ENCODE measurements around the gene PRG3.
"Not testable (repeated sequence)": the region's sequence is repeated elsewhere in the genome, so short reads cannot be mapped to it uniquely, and the experiment has no call there.

Gene PRG3

GRCh38 chr11:57358991-57359390 is 22.0 kb downstream of the PRG3 start:
- no peak for DNase-seq

DNA sequence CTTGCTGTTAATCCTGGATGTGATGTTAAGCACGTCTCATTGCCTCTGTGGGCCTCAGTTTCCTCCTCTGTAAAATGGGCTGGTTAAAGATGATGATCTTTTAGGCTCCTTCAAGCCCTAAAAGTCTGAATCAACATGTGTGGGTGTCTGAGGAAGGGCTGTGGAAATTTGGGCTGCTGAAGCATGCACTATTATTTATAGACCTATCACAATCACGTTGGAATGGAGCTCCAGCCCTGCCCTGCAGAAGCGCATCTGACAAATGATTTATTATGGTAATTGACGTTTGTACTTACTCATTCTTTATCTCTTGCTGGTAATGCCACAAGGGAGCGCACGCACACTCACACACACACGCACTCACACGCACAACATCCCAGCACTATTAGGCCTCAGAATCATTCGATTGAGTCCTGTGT is 22.4 kb downstream of the PRG3 start:
- no peak for DNase-seq

DNA sequence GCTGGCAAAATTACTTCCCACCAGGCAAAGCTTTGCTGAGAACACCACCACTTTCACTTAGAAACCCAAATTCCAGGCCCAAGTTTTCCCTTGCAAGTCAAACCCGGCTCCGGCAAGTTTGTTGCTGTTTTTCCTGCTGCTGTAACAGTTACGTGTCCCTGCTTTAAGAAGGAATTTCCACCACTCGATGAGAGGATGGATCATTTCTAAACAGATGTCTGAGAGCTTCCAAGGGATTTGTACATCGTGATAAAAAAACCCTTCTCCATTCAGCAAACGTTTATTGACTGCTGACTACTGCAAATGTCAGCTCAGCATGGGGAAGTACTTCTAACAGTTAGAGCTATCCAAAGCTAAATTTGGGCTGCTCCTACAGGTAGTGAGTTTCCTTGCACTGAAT is 23.1 kb downstream of the PRG3 start:
- no peak for DNase-seq

DNA sequence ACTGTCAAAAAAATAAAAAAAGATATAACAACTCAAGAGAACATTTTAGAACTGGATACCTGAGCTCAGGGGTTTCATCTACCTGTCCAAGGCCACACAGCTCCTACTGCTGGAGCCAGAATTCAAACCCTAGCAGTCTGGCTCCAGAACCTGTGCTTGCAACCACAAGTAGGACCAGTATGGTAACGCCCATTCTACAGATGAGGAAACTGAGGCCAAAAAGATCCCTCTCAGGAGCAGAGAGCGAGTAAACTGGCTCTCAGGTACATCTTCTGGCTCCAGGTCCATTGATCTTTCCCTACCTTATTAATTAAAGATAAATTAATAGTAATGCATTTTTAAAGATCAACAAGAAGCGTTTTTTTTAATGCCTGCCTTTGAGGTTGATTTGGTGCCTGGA is 23.6 kb downstream of the PRG3 start:
- DNase-seq, result no peak

GRCh38 chr11:57356268-57356667 is 24.7 kb downstream of the PRG3 start:
- no peak for DNase-seq

- no peak for DNase-seq
Measured at GRCh38 chr11:57354699-57355098, 26.3 kb downstream of the PRG3 start.

DNA sequence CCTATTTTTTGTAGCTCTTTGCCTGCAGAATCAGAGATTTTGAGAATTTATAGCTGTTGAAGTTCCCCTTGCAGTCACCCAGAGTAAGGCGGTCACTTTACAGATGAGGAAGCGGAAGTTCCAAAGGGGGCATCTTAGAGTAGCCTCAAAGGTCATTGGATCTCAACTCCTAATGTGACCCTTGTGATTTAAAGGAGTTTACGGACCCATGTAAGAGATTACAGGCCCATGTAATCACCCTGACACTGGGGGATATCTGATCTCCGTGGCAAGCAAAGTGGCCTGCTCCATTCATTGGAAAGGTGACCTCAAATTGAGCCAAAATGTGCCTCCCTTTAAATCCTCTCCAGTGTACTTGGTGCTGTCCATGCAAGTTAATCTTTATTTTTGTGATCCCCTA is 27.1 kb downstream of the PRG3 start:
- DNase-seq, result no peak

GRCh38 chr11:57353446-57353845 is 27.5 kb downstream of the PRG3 start:
- no peak for DNase-seq

DNA sequence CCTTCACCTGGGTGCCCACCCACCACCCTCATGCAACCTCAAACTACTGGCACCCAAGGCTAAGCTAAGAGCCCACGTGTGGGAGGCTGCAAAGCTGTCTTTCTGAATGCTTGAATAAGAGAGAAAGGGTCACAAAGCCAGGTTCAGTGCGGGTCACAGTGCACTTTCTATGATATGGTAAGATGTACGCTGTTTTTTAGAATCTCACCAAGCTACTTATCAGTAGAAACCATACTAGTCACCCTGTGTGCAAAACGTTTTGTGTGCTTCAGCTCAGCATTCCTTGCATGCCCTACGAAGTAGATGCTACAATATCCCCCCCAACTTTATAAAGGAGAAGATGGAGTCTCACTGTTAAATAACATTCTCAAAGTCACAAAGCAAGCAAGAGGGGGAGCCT is 27.9 kb downstream of the PRG3 start:
- no peak for DNase-seq

DNA sequence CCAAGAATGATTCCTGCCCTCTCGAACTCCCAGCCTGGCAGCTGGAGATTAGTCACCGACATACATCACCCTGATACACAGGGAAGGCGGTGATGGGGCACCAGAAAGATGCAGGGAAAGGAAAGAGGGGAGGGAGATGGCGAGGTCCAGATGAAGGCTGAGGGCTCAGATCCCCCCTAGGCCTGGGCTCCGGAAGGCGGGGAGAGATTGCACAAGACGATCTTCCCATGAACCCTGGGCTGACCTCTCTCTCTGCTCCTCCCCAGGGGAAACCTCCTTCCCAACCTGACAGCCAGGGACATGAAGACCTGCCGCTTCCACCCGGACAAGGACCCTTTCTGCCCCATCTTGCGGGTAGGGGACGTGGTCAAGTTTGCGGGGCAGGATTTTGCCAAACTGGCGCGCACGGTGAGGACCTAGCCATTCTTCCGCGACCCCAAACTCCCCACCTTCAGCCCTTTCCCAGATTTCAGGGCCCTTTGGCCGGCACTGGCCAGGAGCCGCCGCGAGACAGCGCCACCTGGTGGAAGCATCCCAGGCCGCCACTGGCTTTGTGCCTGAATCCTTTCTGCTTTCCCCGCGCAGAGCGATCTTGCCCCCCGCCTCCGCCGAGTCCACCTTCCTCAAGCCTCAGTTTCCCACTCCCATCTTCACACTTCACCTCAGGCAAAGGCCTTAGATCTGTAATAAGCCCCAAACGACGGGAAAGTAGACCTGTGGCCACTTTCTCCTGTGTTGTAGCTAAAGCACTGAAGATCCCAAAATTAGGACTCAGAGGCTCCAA is 31.3 kb downstream of the PRG3 start:
- DNase-seq, result no peak

GRCh38 chr11:57348636-57349313 is 32.2 kb downstream of the PRG3 start:
- no peak for DNase-seq

GRCh38 chr11:57348052-57348451 is 32.9 kb downstream of the PRG3 start:
- DNase-seq, result no peak

DNA sequence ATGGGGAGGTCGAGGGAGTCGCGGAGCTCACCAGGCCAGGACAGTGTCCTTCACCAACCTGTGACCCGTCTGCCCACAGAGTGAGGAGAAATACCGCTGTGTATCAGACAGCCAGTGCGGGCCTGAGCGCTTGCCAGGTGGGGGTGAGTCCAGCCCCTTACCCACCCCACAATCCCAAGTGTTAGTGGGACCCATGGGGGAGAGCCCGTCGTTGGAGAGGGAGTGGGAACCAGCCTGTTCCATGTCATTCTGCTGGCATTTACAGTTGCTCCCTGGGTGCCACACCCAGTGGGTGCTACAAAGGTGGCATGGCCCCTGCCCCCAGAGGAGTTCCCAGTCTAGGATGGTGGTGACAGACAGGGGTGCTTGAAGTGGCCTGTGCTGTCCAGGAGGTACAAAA is 33.6 kb downstream of the PRG3 start:
- DNase-seq, result no peak

GRCh38 chr11:57345555-57346211 is 35.3 kb downstream of the PRG3 start:
- DNase-seq, result peak; percentile 56

DNA sequence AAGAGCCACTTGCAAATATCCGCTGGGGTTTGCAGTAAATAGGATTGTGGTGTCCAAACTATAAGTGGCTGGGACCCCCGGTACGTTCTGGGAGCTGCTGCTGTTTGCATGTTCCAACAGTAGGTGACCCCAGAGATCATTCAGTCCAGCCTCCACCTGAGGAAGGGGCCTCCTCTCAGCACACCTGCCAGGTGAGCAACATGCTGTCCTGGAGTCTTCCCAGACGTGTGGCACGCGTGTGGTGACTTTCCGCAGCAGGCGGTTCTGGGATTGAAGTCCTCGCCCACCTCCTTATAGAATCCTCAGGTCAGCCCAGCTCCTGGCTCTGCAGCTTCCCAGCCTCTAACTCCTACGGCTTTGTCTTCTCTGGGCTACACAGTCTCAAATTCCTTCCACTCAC is 36.1 kb downstream of the PRG3 start:
- DNase-seq, result no peak

GRCh38 chr11:57343825-57344224 is 37.1 kb downstream of the PRG3 start:
- DNase-seq, result no peak

DNA sequence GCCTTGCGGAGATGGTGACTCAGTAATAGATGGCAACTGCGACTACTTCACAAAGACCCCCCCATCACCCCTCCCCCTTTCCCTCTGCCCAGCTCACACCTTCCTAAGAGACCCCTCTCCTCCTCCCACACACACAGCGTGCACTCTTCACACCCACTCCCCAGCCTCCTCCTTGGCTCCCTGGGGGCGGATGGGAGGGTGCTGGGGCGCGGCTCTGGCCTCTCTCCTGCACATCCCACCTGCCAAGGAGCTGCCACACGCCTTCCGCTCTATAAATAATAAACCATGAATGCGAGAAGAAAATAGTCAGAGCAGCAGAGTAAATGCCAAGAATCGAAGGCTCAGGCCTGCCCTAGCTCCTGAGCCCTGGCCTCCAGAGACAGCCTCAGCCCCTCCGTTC is 38.2 kb downstream of the PRG3 start:
- DNase-seq, result no peak

DNA sequence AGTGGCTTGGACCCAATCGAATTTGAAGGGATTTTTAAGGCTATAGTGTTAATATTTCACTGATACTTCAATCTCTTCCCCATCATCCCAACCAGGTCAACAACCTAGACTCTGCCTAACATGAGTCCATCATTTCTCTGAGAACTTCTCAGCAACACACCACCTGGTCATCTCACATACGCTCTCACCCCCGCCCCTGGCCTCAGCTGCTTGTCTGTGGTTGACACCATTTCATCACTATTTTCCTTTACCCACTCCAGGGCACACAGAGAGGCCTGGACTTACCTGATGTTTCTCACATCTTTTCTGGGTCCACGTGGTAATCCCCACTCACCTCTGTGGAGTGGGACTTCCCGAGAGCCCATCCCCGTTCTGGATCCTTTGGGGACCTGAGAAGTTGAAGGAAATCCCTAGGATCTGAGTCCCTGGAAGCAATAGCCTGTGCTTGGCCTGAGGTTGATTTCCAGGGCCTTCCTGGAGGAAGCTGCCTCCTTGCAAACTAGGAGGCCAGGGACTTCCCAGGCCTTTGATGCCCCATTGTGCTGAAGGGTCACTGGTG is 39.6 kb downstream of the PRG3 start:
- DNase-seq, result no peak

DNA sequence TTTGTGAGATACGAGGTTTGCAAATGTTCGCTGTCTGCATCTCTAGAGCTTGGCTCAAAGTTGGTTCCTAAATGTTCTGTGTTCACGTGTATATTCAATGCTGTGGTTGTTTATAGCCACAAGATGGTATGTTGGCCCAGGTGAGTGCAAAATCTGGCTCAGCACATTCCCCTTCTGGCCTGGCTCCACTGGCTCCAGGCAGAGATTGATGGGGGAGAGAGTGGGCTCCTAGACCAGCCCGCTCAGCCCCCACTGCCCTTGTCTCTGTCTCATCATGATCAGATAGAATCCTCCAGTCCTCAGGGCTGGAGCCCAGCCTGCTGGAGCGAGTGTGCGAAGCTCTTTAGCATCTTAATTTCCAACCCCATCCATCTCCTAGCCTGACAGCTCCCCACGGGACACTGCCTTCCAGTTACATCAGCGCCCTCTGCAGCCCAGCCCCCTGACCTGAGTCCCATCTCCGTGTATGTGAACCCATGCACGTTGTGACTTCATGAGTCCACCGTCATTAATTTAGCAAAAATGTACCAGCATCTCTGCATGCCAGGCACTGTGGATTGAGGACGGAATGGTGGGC is 40.8 kb downstream of the PRG3 start:
- DNase-seq, result no peak

DNA sequence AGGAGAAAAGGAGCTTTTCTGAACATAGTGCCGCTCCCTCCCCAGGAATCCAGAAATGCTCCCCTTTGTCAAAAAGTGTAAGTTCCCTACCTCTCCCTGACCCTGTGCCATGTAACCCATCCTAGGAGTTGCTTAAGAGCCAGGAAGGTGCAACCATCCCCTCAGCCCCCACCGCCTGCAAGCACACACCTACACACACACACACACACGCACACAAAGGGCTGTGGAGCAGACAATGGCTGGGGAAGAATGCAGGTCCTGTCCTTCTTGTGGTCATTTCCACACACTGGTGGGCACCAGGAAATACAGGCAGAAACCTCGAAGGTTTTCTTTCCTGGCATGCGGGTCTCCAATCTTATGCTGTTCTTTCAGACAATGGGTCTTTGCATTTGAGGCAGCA is 41.6 kb downstream of the PRG3 start:
- DNase-seq, result no peak

DNA sequence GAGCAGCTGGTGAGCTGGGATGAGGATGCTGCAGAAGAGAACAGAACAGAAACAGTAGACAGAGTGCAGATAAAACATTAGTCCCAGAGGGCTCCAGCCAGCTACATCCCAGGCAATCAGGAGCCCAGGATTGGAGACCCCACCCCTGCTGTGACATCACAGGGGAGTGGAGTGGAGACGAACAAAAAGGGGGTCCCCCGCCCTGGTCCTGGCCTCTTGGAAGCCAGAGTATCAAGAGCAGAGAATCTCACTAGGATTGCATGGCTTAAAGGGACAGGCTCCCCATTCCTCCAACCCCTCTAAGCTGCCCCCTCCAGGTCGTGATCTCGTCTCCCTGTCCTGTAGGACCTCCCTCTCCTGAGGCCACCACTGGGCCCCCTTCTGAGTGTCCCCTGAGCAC is 42.8 kb downstream of the PRG3 start, which contains the start of gene P2RX3:
TSS of gene P2RX3 (plus strand) at position 211 of the 400 bp plus-strand sequence. CDS start 199 bp downstream, outside the sequence.
- no peak for DNase-seq

GRCh38 chr11:57336856-57337255 is 44.1 kb downstream of the PRG3 start:
- DNase-seq, result not testable (repeated sequence)

GRCh38 chr11:57336111-57336666 is 44.8 kb downstream of the PRG3 start:
- DNase-seq, result no peak

Data from NCI-H187 treated with DMSO at 0.1 percent for 48 hours (cell line).